Panc1 (cell line): ENCODE results near the gene ADAT3. TPM values are rescaled to one million over a fixed set of nuclear protein-coding genes. Genes with fewer than 3 reads are reported as not detected.

ENCODE experiments used
- ATAC-seq: fragments of 200-7000 bp; cut with Tn5 transposase; 2 replicates; pipeline ENCODE4 v1.9.1; 2020; ENCODE audit warnings: mild to moderate bottlenecking, moderate library complexity
- BruUV-seq: library from RNA; stranded (reverse); fragments of 400-500 nt; replicated peaks from 2 replicates; lab custom pipeline; 2021; lab: Mats Ljungman, UMichigan
- CTCF ChIA-PET: fragments of 300-600 bp; sonication (Branson Sonifier 250); formaldehyde crosslinking; loops from one replicate; lab custom pipeline; 2022; ENCODE audit warnings: antibody characterized with exemption; lab: Charles Lee
- POLR2A ChIA-PET: fragments of 300-600 bp; sonication (Branson Sonifier 250); formaldehyde crosslinking; loops from one replicate; lab custom pipeline; 2022; ENCODE audit warnings: antibody characterized with exemption; lab: Charles Lee
- DNase-seq: peaks from one replicate; pipeline ENCODE4 v3.0.0-alpha.2; 2010; ENCODE audit warnings: low read depth, low spot score
- H3K27ac ChIP-seq: 2 replicates; pipeline ENCODE4 v1.5.1; 2011; ENCODE audit warnings: mild to moderate bottlenecking, low read length, inconsistent platforms
- H3K27me3 ChIP-seq: fragments of 200-500 bp; sonication (Bioruptor generic); 2 replicates; pipeline ENCODE4 v1.6.0; 2014; ENCODE audit warnings: low read length, inconsistent platforms; ENCODE audit not compliant: control insufficient read depth, insufficient read depth
- H3K36me3 ChIP-seq: fragments of 200-500 bp; sonication (Bioruptor generic); 2 replicates; pipeline ENCODE4 v1.5.1; 2014; ENCODE audit warnings: inconsistent platforms, mild to moderate bottlenecking, low read length, moderate library complexity; ENCODE audit not compliant: control insufficient read depth, insufficient read depth
- H3K4me1 ChIP-seq: 2 replicates; pipeline ENCODE4 v1.5.1; 2011; ENCODE audit warnings: inconsistent platforms, mild to moderate bottlenecking, low read length, moderate library complexity; ENCODE audit not compliant: control insufficient read depth, insufficient read depth
- H3K4me3 ChIP-seq, 2 experiments: 2 replicates each; pipeline ENCODE4 v1.5.1; 2011 to 2012; ENCODE audit warnings: low read depth in 2 of 2, low read length in 2 of 2, mild to moderate bottlenecking in 2 of 2, inconsistent platforms in 1 of 2, moderate library complexity in 1 of 2
- H3K9me3 ChIP-seq: fragments of 200-500 bp; sonication (Bioruptor generic); 2 replicates; pipeline ENCODE4 v1.5.1; 2014; ENCODE audit warnings: low read depth, mild to moderate bottlenecking, inconsistent platforms, low read length, moderate library complexity; ENCODE audit not compliant: control insufficient read depth, insufficient read depth
- POLR2AphosphoS5 ChIP-seq: IDR thresholded peaks from 2 replicates; pipeline ENCODE4 v1.6.1; 2012; ENCODE audit warnings: mild to moderate bottlenecking, low read depth, low read length, moderate library complexity
- REST ChIP-seq, 2 experiments: IDR thresholded peaks; 2 replicates each; pipeline ENCODE4 v1.6.1; 2011 to 2012; ENCODE audit warnings: low read depth in 2 of 2, control low read depth in 1 of 2, low read length in 1 of 2, mild to moderate bottlenecking in 1 of 2, moderate library complexity in 1 of 2; ENCODE audit not compliant: insufficient read depth in 1 of 2
- SIN3A ChIP-seq: IDR thresholded peaks from 2 replicates; pipeline ENCODE4 v1.6.1; 2012; ENCODE audit warnings: low read depth, mild to moderate bottlenecking, low read length, moderate library complexity, borderline replicate concordance; ENCODE audit not compliant: insufficient read depth
- TCF7L2 ChIP-seq: IDR thresholded peaks from 2 replicates; pipeline ENCODE4 v1.6.1; 2011; ENCODE audit warnings: mild to moderate bottlenecking, low read depth, low read length, inconsistent platforms
- in situ Hi-C: cut with HindIII; loops from 2 replicates; pipeline ENCODE4 v1.10.0; 2016; ENCODE audit warnings: low sequenced_read_pairs, low pct_unique_long_range_greater_than_20kb
- intact Hi-C: fragments of 100-400 bp; cut with micrococcal nuclease; formaldehyde crosslinking; loops from one replicate; pipeline ENCODE4 v1.10.0; 2022; ENCODE audit not compliant: unreplicated experiment
- total RNA-seq: library from RNA; stranded (reverse); gene quantifications from one replicate; pipeline ENCODE4 v1.2.1, GENCODE V29; 2021; ENCODE audit not compliant: unreplicated experiment
- TF ChIP-seq, protein P1 (sequence below): fragments of 450-650 bp; IDR thresholded peaks from 2 replicates; pipeline ENCODE4 v1.5.1; 2017; ENCODE audit warnings: mild to moderate bottlenecking

ADAT3 gene
- total RNA-seq, 1 experiment from 2014 or later = 8.9 TPM

- in situ Hi-C loops = no loop called here
- Histone ChIP-seq H3K4me1 (peaks cover 17% of the 10 kb centered on the region), H3K4me3 (peak overlapping the region; percentile 60 to 70), H3K9me3 (no peaks in the 10 kb centered on the region), H3K27me3 (no peaks in the 10 kb centered on the region), H3K36me3 (no peaks in the 10 kb centered on the region), H3K27ac (peak overlapping the region; percentile 93)
- CTCF ChIA-PET = no interaction called here
- no TSS peak for BruUV-seq
- no peak for DNase-seq
- TF ChIP-seq, protein P1, sequence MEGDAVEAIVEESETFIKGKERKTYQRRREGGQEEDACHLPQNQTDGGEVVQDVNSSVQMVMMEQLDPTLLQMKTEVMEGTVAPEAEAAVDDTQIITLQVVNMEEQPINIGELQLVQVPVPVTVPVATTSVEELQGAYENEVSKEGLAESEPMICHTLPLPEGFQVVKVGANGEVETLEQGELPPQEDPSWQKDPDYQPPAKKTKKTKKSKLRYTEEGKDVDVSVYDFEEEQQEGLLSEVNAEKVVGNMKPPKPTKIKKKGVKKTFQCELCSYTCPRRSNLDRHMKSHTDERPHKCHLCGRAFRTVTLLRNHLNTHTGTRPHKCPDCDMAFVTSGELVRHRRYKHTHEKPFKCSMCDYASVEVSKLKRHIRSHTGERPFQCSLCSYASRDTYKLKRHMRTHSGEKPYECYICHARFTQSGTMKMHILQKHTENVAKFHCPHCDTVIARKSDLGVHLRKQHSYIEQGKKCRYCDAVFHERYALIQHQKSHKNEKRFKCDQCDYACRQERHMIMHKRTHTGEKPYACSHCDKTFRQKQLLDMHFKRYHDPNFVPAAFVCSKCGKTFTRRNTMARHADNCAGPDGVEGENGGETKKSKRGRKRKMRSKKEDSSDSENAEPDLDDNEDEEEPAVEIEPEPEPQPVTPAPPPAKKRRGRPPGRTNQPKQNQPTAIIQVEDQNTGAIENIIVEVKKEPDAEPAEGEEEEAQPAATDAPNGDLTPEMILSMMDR = no peak
- TF ChIP-seq SIN3A (no peak), TCF7L2 (no peak), POLR2AphosphoS5 (no peak), REST (IDR thresholded peaks at IDR 0.05; ENCODE audit: insufficient read depth in 1 of 2, low read depth in 2 of 2, low read length in 1 of 2) (no peak)
- intact Hi-C loops = no loop called here
- POLR2A ChIA-PET = interaction anchor here (0.7 kb wide), 1 partner anchor 13 kb away, joined by 3 read pairs; no protein-coding TSS in a partner anchor
- ATAC-seq = no peak
Measured at GRCh38 chr19:1905863-1906375, 720 bp downstream of the ADAT3 start.

- POLR2A ChIA-PET = interaction anchor here (0.7 kb wide), 1 partner anchor 16 kb away, joined by 6 read pairs; no protein-coding TSS in a partner anchor
- H3K27ac ChIP-seq = peak overlapping the region; percentile 79
- H3K4me3 ChIP-seq = peak overlapping the region; percentile 33 to 45
Measured at GRCh38 chr19:1906985-1907562, 1.9 kb downstream of the ADAT3 start.

More at GRCh38 chr19:1906985-1907562, 1.9 kb downstream of the ADAT3 start:
- no peaks in the 10 kb centered on the region for H3K27me3 ChIP-seq
- intact Hi-C loops = no loop called here
- no TSS peak for BruUV-seq
- DNase-seq = no peak
- CTCF ChIA-PET = no interaction called here
- H3K4me1 ChIP-seq = peaks cover 17% of the 10 kb centered on the region
- ATAC-seq = no peak
- H3K9me3 ChIP-seq = no peaks in the 10 kb centered on the region
- in situ Hi-C loops = no loop called here
- TF ChIP-seq REST (IDR thresholded peaks at IDR 0.05; ENCODE audit: insufficient read depth in 1 of 2, low read depth in 2 of 2, low read length in 1 of 2) (no peak), SIN3A (no peak), POLR2AphosphoS5 (no peak), TCF7L2 (no peak)
- TF ChIP-seq, protein P1 = no peak
- no peaks in the 10 kb centered on the region for H3K36me3 ChIP-seq
